Endothelial cell of umbilical vein (primary cell): ENCODE measurements around the gene HKDC1. TPM values are rescaled to one million over a fixed set of nuclear protein-coding genes. Genes with fewer than 3 reads are reported as not detected.

Source experiments
- BruUV-seq: library from RNA; stranded (reverse); fragments of 400-500 nt; replicated peaks from 2 replicates; lab custom pipeline; 2021; lab: Mats Ljungman, UMichigan
- CTCF ChIA-PET: fragments of 300-600, 350-600 bp; sonication (Branson Sonifier 250); formaldehyde crosslinking; loops from one replicate; lab custom pipeline; 2021; ENCODE audit warnings: antibody characterized with exemption, inconsistent platforms; lab: Charles Lee
- POLR2A ChIA-PET: fragments of 300-600, 350-600 bp; sonication (Branson Sonifier 250); formaldehyde crosslinking; loops from one replicate; lab custom pipeline; 2021; ENCODE audit warnings: antibody characterized with exemption, inconsistent platforms; lab: Charles Lee
- DNase-seq: peaks from one replicate; pipeline ENCODE4 v3.0.0-alpha.2; 2011; ENCODE audit warnings: low read depth, low spot score
- FAIRE-seq: peaks from 2 replicates; lab custom pipeline; 2011; peaks lifted over from hg19 to GRCh38; lab: Jason Lieb, UNC
- H2AFZ ChIP-seq: 2 replicates; pipeline ENCODE4 v1.6.0; 2012; ENCODE audit warnings: low read depth, low read length, control low read depth, inconsistent platforms
- H3K27ac ChIP-seq: 2 replicates; pipeline ENCODE4 v1.5.1; 2011; ENCODE audit warnings: low read depth, mild to moderate bottlenecking, control low read depth, low read length, moderate library complexity; ENCODE audit not compliant: insufficient read depth
- H3K27me3 ChIP-seq, 2 experiments: 2 replicates each; pipeline versions ENCODE4 v1.6.0 to v1.6.1; 2011; ENCODE audit warnings: low read length in 2 of 2, mixed read lengths in 1 of 2; ENCODE audit not compliant: control insufficient read depth in 2 of 2, insufficient read depth in 2 of 2
- H3K36me3 ChIP-seq, 2 experiments: 2 replicates in 1 of 2; 3 replicates in 1 of 2; pipeline ENCODE4 v1.5.1; 2011; ENCODE audit warnings: low read length in 2 of 2, mild to moderate bottlenecking in 1 of 2, moderate library complexity in 1 of 2; ENCODE audit not compliant: control insufficient read depth in 2 of 2, insufficient read depth in 2 of 2; ENCODE audit errors: extremely low read depth in 1 of 2
- H3K4me1 ChIP-seq: 3 replicates; pipeline ENCODE4 v1.5.1; 2011; ENCODE audit warnings: mild to moderate bottlenecking, low read length; ENCODE audit not compliant: control insufficient read depth, insufficient read depth; ENCODE audit errors: extremely low read depth
- H3K4me2 ChIP-seq: 2 replicates; pipeline ENCODE4 v1.6.1; 2011; ENCODE audit warnings: low read length, control low read depth, mixed read lengths; ENCODE audit not compliant: insufficient read depth
- H3K4me3 ChIP-seq, 3 experiments: fragments of 200-600 bp in 1 of 3; sonication (generic), shearing (Covaris generic) in 1 of 3; replicated peaks in 1 of 3; 2 replicates each; pipeline ENCODE4 v1.5.1; 2011 to 2016; ENCODE audit warnings: control low read depth in 3 of 3, low read length in 3 of 3, mild to moderate bottlenecking in 2 of 3, inconsistent platforms in 1 of 3, low read depth in 1 of 3, moderate library complexity in 1 of 3; ENCODE audit not compliant: insufficient read depth in 1 of 3
- H3K79me2 ChIP-seq: 2 replicates; pipeline ENCODE4 v1.6.0; 2012; ENCODE audit warnings: low read length, inconsistent platforms; ENCODE audit not compliant: control insufficient read depth, insufficient read depth
- H3K9ac ChIP-seq: replicated peaks from 2 replicates; pipeline ENCODE3; 2011; ENCODE audit warnings: low read length, control low read depth; ENCODE audit not compliant: insufficient read depth; ENCODE audit errors: extremely low read depth
- H3K9me1 ChIP-seq: replicated peaks from 3 replicates; pipeline ENCODE4 v1.6.0; 2011; ENCODE audit warnings: mild to moderate bottlenecking, low read length; ENCODE audit not compliant: control insufficient read depth, insufficient read depth; ENCODE audit errors: extremely low read depth
- H3K9me3 ChIP-seq: replicated peaks from 2 replicates; pipeline ENCODE4 v1.5.1; 2012; ENCODE audit warnings: low read length, inconsistent platforms; ENCODE audit not compliant: control insufficient read depth, insufficient read depth
- H4K20me1 ChIP-seq: replicated peaks from 2 replicates; pipeline ENCODE3; 2011; ENCODE audit warnings: mild to moderate bottlenecking, low read length; ENCODE audit not compliant: control insufficient read depth, insufficient read depth; ENCODE audit errors: extremely low read depth
- CTCF ChIP-seq, 2 donors: IDR thresholded peaks; 1 replicate in 1 of 2; 2 replicates in 1 of 2; pipeline ENCODE4 v1.5.1; 2011; ENCODE audit warnings: low read length in 2 of 2, mild to moderate bottlenecking in 2 of 2, moderate library complexity in 2 of 2, control low read depth in 1 of 2, inconsistent platforms in 1 of 2, low read depth in 1 of 2; ENCODE audit not compliant: insufficient read depth in 1 of 2; ENCODE audit errors: extremely low read depth in 1 of 2
- EZH2 ChIP-seq: IDR thresholded peaks from 2 replicates; pipeline ENCODE4 v1.6.1; 2012; ENCODE audit warnings: borderline replicate concordance, low read depth, mild to moderate bottlenecking, moderate library complexity, low read length, inconsistent platforms; ENCODE audit not compliant: severe bottlenecking
- FOS ChIP-seq: IDR thresholded peaks from 2 replicates; pipeline ENCODE4 v1.6.1; 2011; ENCODE audit warnings: mild to moderate bottlenecking, low read length, moderate library complexity, borderline replicate concordance; ENCODE audit not compliant: insufficient read depth
- GATA2 ChIP-seq: IDR thresholded peaks from 2 replicates; pipeline ENCODE4 v1.7.0; 2011; ENCODE audit warnings: low read depth, mild to moderate bottlenecking, moderate library complexity, mixed read lengths, low read length; ENCODE audit not compliant: insufficient read length, insufficient read depth
- JUN ChIP-seq: IDR thresholded peaks from 2 replicates; pipeline ENCODE4 v1.6.1; 2011; ENCODE audit warnings: borderline replicate concordance, low read depth; ENCODE audit not compliant: insufficient read length, insufficient read depth
- MAX ChIP-seq: IDR thresholded peaks from 2 replicates; pipeline ENCODE4 v1.6.1; 2011; ENCODE audit not compliant: insufficient read depth, insufficient read length
- MYC ChIP-seq: IDR thresholded peaks from one replicate; pipeline ENCODE4 v1.6.1; 2011; ENCODE audit warnings: mild to moderate bottlenecking, low read depth, low read length
- POLR2A ChIP-seq: IDR thresholded peaks from 2 replicates; pipeline ENCODE4 v1.6.1; 2012; ENCODE audit warnings: low read depth, mild to moderate bottlenecking, control low read depth, low read length
- POLR2AphosphoS5 ChIP-seq: IDR thresholded peaks from 2 replicates; pipeline ENCODE4 v1.6.1; 2012; ENCODE audit warnings: low read depth, mild to moderate bottlenecking, control low read depth, low read length, moderate library complexity; ENCODE audit not compliant: insufficient read depth
- dilution Hi-C: fragments of 300-500 bp; cut with MboI; formaldehyde crosslinking; loops from one replicate; pipeline ENCODE4 v1.15.0; 2019; ENCODE audit warnings: low sequenced_read_pairs; ENCODE audit not compliant: extremely low pct_ligation_motif_present
- intact Hi-C: fragments of 100-400 bp; cut with micrococcal nuclease; formaldehyde crosslinking; loops from one replicate; pipeline ENCODE4 v1.10.0; 2022
- polyA plus RNA-seq, 4 experiments: library from polyadenylated mRNA; depleted of rRNA in 3 of 4; stranded (reverse) in 3 of 4; unstranded in 1 of 4; fragments of >200 nt; gene quantifications; 2 replicates each; pipeline versions ENCODE4 v1.2.1 to v1.2.3, GENCODE V29; 2011 to 2012; ENCODE audit warnings: missing spikeins in 1 of 4
- total RNA-seq: library from RNA; stranded (reverse); gene quantifications from 2 replicates; pipeline ENCODE4 v1.2.3, GENCODE V29; 2021

The HKDC1 gene
- total and polyA plus RNA-seq, 2 donors (not counting 3 experiments of a cell fraction or from before 2014, with no cell fraction given), result not detected

- Histone ChIP-seq H3K36me3 (no peaks in the 10 kb centered on the region), H3K27me3 (no peaks in the 10 kb centered on the region), H3K9ac (no peak overlapping the region), H4K20me1 (no peaks in the 10 kb centered on the region), H2AFZ (no peak overlapping the region), H3K4me3 (no peak overlapping the region), H3K27ac (no peak overlapping the region), H3K9me3 (no peaks in the 10 kb centered on the region), H3K9me1 (no peaks in the 10 kb centered on the region), H3K4me1 (peaks cover 15% of the 10 kb centered on the region), H3K4me2 (no peak overlapping the region), H3K79me2 (no peaks in the 10 kb centered on the region)
- intact Hi-C loops (loop anchor here (10.0 kb wide), 1 partner anchor 412 kb away; no protein-coding TSS in a partner anchor), dilution Hi-C loops (loop anchor here (25.0 kb wide), 1 partner anchor 154 kb away; no protein-coding TSS in a partner anchor)
- ChIA-PET POLR2A (no interaction called here), CTCF (interaction anchor here (1.2 to 6.4 kb wide), 4 partner anchors 159 to 228 kb away, joined by 4 to 103 read pairs (median 7); no protein-coding TSS in a partner anchor)
- TF ChIP-seq CTCF (IDR thresholded peaks at IDR 0.05; ENCODE audit: extremely low read depth in 1 of 2, insufficient read depth in 1 of 2, low read depth in 1 of 2, low read length in 2 of 2), result no peak
- no peak for TF ChIP-seq POLR2A
- TF ChIP-seq FOS, result no peak
- no peak for TF ChIP-seq EZH2
- no peak for TF ChIP-seq JUN
- TF ChIP-seq MAX, result no peak
- TF ChIP-seq POLR2AphosphoS5, result no peak
- no peak for TF ChIP-seq MYC
- no peak for TF ChIP-seq GATA2
- BruUV-seq, result no TSS peak
- FAIRE-seq (no peak), DNase-seq (no peak)
Observed at GRCh38 chr10:69232736-69233480, 12.8 kb downstream of the HKDC1 start.
